Activated CD8-positive, alpha-beta memory T cell treated with anti-CD3 and anti-CD28 coated beads, Interleukin-2, amount 50 U/mL, for 4 hours (primary cell): Measurements from ENCODE around the gene PRPF31.
"Not testable (repeated sequence)": the region's sequence is repeated elsewhere in the genome, so short reads cannot be mapped to it uniquely, and the experiment has no call there.

Experiments
- DNase-seq: peaks from one replicate; pipeline ENCODE4 v3.0.0-alpha.2; 2020

The PRPF31 gene, protein sequence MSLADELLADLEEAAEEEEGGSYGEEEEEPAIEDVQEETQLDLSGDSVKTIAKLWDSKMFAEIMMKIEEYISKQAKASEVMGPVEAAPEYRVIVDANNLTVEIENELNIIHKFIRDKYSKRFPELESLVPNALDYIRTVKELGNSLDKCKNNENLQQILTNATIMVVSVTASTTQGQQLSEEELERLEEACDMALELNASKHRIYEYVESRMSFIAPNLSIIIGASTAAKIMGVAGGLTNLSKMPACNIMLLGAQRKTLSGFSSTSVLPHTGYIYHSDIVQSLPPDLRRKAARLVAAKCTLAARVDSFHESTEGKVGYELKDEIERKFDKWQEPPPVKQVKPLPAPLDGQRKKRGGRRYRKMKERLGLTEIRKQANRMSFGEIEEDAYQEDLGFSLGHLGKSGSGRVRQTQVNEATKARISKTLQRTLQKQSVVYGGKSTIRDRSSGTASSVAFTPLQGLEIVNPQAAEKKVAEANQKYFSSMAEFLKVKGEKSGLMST

DNA sequence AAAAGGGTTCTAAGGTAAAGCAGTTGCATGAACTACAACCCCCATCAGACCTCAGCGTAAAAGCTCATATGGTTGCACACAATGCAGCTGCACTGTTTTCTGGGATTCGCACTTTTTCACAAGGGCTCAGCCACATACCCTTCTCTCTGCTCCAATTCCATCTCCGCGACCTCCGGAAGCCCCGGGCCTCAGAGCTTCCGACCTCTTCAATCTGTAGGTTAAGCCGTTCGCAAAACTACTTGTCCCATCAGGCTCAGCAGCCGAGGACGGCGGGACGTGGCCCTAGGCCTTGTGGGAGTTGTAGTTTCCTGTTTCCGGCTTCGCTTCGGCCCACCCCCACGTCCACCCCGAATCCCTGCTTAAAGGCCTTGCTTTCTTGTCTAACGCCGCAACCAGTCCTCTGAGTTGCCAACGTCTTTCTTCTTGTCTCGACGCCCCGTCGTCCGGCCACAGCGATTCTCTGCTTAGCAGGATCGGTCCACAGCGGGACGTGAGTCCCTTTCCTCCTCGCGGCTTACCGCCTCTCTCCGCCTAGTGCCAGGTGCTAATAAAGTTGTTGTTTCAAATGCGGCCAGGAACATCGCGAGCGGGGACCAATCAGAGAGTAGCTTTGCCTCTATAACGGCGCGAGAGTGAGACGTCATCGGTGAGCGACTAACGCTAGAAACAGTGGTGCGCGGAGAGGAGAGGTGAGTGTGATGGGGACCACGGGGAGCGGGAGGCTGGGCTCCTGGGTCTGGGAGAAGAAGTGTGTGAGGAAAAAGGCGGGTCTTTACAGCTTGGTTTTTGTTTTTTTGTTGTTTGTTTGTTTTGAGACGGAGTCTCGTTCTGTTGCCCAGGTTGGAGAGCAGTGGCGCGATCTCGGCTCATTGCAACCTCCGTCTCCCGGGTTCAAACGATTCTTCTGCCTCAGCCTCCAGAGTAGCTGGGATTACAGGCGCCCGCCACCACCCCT, at the start of gene PRPF31, which contains the start of gene TFPT:
PRPF31 (plus strand) TSS at position 646 of the 955 bp plus-strand sequence. CDS start 2,525 bp downstream, outside the sequence.
TFPT (minus strand) TSS at position 549 of the 955 bp plus-strand sequence; CDS start at position 161, 388 bp downstream.
- peak; percentile 98 for DNase-seq

DNA sequence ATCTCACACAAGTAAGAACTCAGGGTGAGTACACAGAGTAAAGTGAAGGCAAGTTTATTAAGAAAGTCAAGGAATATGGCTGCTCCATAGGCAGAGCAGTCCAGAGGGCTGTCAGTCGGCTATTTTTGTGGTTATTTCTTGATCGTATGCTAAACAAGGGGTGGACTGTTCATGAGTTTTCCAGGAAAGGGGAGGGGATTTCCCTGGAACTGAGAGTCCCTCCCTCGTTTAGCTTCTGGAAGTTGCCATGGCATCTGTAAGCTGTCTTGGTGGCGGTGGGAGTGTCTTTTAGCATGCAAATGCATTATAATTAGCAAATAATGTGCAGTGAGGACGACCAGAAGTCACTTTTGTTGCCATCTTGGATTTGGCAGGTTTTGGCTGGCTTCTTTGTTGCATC, 46.1 kb upstream of the PRPF31 start:
- DNase-seq = no peak

DNA sequence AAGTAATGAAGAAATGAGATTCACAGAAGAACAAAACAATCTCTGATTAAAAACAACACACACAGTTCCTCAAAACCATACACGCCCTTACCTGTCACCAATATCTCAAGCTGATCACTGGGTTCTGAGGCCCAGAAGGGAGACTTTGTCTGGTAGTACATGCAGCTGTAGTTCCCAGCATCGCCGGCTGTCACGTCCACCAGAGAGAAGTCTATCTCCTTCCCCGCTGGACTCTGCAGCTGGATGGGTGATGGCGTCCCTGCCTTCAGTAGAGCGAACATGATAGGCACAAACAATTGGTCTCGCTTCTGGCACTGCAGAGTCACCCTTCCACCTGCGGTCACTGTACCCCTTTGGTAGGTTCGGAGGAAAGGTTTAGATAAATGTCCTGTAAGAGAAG, 41.7 kb upstream of the PRPF31 start:
- no peak for DNase-seq

DNA sequence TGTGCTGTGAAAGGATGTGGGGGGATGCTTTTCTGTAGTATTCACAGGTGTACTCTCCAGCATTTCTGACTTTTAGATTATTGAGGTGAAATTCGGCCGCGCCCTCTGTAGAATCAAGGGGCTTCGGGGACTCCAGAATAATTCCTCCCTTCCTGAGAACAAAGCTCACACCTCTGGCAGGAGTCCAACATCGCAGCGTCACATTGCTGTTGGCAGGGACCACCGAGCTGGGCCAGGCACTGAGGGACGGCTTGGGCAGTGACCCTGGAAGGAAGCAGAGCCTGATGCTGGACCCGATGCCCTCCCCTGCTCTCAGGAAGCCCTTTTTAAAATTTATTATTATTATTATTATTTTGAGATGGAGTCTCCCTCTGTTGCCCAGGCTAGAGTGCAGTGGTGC, 40.7 kb upstream of the PRPF31 start:
- no peak for DNase-seq

DNA sequence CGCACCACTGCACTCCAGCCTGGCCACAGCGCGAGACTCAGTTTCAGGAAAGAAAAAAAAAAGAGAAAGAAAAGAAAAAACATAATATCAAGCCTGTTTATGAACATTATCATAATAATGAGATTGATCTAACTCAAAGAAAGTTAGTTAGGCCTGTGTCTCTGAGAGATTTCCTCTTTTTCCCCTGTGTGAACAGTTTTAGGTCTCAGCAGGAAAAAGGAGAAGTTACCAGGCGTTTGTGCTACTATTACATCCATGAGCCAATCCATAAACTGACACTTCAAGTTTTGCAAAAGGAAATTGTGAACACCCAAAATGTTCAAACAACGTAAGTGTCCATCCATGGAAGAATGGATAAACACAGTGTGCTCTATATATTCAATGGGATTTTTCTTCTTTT, 38.2 kb upstream of the PRPF31 start:
- DNase-seq = no peak

DNA sequence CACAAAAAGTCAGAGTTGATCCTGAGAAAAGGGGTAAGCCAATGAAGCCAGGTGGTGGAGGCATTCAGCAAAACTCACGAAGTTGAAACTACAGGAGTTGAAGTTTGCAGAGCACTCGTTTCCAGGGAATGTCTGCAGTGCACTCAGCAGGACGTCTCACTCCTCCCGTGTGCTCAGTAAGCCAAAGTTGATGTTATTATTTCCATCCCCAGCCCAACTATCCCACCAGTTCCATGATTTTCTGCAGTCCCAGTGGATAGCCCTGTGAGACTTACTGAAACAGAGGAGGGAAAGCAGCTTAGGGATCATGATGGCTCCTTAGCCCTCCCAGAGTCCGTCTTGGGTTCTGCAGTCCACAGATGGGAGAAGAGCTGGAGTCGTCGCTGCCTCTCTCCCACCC, 34.5 kb upstream of the PRPF31 start, which contains the start of gene TARM1:
TARM1 (minus strand) TSS at position 334 of the 400 bp plus-strand sequence; CDS start at position 309, 25 bp downstream.
- DNase-seq = no peak

DNA sequence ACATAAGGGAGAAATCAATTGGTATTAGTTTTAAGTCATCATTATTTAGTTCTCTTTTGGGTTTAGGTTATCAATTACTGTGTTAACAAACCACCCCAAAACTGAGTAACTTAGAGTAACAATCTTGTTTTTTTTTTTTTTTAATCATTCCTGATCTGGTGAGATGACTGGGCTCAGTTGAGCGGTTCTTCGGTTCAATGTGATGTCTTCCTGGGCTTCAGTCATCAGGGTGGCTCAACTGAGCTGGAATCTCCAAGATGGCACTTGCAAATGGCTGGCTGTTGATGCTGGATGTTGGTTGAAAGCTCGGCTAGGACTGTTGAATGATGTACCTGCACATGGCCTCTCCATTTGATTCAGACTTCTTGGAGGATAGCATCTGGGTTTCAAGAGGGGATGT, 31.1 kb upstream of the PRPF31 start:
- DNase-seq = no peak

DNA sequence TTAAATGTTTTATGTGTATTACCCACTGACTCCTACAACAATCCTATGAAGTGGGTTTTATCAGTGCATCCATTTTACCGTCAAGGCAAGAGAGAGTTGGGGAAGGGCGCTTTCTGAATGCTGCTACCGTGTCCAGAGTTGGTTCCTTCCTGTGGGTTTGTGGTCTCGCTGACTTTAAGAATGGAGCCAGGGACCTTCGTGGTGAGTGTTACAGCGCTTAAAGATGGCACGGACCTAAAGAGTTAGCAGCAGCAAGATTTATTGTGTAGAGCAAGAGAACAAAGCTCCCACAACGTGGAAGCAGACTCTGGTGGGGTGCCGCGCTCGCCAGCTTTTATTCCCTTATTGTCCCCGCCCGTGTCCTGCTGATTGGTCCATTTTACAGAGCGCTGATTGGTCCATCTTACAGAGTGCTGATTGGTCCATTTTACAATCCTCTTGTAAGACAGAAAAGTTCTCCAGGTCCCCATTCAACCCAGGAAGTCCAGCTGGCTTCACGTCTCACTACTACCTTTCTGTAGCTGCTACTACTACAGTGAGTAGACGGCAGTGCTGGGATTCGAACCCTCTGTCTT, 21.0 kb upstream of the PRPF31 start:
- no peak for DNase-seq

DNA sequence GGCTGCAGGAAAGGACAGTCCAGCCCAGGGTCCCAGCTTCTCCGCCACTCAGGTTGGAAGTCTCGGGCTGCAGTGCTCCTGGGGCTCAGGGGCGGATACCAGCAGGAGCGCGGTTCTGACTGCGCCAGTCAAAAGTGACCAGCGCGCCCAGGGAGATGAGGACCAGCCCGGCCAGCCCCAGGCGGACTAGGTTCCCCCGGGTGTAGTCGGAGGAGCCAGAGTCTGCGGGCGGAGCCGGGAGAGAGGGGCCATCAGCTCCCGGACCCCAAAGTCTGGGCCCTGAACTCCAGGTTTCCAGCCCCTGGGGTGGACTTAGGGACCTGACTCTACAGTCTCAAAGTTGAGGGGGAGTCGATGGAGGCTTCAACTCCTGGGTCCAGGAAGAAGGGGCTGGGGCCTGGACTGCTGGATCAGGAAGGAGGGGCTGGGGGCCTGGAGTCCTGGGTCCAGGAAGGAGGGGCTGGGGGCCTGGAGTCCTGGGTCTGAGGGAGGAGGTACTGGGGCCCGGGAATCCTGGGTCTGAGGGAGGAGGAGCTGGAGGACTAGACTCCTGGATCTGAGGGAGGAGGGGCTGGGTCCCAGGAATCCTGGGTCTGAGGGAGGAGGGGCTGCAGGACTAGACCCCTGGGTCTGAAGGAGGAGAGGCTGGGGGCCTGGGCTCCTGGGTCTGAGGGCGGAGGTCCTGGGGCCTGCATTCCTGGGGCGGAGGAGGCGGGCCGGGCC, 20.3 kb upstream of the PRPF31 start:
- DNase-seq = no peak

DNA sequence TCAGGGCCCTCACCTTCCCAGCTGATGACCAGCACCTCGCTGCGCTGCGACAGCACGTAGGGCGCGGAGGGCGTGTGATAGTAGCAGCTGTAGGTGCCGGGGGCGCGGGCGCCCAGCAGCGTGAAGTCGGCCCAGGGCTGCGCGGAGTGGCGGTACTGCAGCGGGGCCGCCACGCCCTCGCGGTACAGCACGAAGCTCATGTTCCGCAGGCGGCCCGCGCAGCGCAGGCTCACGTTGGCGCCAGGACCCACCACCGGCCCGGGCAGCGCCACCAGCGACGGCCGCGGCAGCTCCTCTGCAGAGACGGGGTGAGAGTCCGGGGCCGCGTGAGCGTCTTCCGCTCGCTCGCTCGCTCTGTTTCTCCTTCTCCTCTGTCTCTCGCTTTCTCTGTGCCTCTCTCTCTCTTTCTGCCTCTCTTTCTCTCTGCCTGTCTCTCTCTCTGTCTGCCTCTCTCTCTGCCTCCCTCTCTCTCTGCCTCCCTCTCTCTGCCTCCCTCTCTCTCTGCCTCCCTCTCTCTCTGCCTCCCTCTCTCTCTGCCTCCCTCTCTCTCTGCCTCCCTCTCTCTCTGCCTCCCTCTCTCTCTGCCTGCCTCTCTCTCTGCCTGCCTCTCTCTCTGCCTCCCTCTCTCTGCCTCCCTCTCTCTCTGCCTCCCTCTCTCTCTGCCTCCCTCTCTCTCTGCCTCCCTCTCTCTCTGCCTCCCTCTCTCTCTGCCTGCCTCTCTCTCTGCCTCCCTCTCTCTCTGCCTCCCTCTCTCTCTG, 19.5 kb upstream of the PRPF31 start:
- peak; percentile 58 for DNase-seq

DNA sequence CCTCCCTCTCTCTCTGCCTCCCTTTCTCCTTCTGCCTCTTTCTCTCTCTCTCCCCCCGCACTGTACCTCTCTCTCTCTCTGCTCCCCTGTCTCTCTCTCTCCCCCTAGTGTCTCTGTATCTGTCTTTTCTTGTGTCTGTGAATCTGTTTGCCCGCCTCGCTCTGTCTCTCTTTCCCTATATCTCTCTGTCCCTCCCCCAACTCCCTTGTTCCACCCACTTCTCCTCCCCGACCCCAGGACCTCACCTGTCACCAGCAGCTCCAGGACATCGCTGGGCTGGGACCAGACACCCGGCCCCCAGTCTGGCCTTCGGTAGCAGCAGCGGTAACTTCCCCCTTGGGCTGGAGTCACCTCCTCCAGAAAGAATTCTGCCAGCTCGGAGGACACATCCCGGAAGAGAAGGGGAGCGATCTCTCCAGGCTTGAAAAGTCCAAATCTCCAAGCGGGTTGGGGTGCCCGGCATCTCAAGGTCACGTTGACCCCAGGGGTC, 18.9 kb upstream of the PRPF31 start:
- DNase-seq = no peak

DNA sequence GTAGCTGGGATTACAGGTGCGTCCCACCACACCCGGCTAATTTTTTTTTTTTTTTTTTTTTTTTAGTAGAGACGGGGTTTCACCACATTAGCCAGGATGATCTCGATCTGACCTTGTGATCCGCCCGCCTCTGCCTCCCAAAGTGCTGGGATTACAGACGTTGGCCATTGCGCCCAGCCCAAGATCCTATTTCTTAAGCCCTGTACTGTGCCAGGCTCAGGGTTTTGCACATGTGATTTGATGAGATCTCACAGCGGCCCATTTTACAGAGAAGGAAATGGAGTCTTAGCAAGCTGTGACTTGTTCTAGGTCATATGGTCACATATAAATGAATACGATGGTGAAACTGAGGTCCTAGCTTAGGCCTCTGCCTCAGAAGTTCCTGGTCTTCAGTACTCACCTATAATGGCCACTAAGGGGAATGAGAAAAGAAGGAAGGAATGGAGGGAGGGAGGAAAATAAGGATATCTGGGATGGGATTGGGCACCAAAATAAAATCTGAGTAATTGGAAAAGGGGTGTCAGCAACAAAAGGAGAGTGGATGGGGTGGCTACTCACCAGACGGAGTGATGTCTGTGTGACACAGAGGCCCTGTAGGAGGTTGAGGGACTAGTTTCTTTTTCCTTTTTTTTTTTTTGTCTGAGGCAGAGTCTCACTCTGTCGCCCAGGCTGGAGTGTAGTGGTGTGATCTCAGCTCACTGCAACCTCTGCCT, 16.2 kb upstream of the PRPF31 start:
- no peak for DNase-seq

DNA sequence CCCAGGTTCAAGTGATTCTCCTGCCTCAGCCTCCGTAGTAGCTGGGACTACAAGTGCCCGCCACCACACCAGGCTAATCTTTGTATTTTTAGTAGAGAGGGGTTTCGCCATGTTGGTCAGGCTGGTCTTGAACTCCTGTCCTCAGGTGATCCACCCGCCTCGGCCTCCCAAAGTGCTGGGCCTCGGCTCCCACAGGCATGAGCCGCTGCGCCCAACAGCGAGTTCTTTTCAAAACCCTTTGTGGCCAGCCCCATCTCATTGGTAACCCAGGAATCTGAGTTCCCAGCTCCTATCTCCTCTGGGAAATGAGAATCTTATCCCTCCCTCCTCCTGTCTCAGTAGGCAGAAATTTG, 15.7 kb upstream of the PRPF31 start:
- DNase-seq = not testable (repeated sequence)

DNA sequence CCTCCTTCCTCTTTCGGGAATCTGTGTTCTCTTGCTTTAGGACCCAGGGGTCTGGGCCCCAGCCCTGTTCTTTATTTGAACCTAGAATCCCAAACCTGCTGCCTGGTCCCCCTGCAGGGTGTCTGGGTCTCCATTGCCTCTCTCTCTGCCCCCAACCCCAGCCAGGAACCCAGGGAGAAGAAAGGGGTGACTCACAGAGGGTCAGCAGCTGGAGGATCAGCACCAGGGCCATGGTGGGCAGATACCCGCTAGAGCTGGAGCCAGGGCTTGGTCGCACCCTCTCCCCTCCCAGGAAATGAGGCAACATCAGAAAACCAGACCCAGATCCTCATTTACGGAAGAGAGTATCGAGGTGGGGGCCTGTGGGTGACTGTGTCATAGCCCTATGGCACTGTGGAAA, 15.0 kb upstream of the PRPF31 start, which contains the start of gene OSCAR:
OSCAR (minus strand) TSS at position 243 of the 400 bp plus-strand sequence; CDS start at position 232, 11 bp downstream.
- no peak for DNase-seq

DNA sequence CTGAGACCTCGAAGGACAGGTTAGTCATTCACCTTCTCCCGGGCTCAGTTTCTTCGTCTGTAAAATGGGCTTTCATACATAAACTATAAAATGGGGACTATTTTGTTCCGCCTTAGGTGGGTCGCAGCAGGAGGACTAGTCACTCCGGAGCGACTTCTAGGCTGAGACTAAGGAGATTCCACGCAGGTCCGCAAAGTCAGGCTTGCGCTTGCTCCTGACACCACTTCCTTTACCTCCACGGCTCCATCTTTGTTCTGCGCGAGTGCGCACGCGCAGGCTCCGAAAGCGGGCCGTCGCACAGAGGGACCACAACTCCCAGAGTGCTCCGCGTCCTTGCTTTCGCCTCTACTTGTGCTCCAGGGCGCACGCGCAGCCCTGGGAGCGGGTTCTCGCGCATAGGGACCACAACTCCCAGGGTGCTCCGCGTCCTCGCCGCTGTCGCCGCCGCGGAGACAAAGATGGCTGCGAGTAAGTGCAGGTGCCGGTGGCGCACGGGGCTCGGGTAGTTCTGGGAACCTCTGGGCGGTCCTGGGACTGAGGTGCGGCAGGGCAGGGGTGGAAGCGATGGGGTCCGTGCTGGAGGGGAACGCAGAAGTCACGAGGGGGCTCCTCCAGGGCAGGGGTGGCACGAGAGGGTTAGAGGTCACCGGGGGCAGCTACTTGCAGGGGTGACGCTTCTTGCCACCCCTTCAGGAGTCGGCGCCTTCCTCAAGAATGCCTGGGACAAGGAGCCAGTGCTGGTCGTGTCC, 13.0 kb upstream of the PRPF31 start, which contains the start of gene NDUFA3:
NDUFA3 (plus strand) TSS at position 435 of the 749 bp plus-strand sequence; CDS start at position 459, 24 bp downstream.
- DNase-seq = peak; percentile 95

DNA sequence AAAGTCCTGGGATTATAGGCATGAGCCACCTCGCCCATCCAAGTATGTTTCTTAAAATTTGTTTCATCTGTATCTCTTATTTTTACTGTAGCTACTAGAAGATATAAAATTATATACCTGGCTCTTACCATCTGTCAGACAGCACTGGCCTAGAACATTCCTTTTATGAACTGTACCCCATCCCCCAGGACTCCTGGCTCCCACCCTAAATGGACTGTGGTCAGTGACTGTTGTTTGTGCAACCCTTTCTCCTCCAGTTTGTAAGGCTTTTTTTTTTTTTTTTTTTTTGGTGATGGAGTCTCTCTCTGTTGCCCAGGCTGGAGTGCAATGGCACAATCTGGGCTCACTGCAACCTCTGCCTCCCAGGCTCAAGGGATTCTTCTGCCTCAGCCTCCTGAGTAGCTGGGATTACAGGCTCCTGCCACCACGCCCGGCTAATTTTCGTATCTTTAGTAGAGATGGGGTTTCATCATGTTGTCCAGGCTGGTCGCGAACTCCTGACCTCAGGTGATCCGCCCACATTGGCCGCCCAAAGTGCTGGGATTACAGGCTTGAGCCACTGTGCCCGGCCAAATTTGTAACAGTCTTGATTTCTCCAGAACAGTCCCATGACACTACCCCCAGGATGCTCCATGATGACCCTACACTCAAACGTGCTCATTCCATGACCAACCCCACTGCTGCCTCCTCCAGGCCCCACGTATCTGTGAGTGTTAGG, 10.4 kb upstream of the PRPF31 start:
- DNase-seq = no peak

DNA sequence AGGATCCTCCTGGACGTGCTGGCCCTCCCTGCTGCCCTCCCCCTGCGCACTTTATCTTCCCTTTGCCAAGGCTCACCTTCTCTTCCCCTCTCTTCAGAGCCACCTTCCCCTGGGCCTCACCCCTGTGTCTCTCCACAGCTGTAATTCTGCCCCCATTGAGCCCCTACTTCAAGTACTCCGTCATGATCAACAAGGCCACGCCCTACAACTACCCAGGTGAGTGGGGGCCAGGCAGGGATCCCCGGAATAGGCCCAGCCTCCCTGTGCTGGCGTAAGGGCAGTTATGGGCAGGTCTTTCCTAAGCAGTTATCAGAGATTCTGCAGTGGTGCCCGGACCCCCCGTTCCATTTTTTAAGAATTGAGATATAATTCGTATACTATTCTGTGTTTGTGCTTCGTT, 9.8 kb upstream of the PRPF31 start:
- no peak for DNase-seq

DNA sequence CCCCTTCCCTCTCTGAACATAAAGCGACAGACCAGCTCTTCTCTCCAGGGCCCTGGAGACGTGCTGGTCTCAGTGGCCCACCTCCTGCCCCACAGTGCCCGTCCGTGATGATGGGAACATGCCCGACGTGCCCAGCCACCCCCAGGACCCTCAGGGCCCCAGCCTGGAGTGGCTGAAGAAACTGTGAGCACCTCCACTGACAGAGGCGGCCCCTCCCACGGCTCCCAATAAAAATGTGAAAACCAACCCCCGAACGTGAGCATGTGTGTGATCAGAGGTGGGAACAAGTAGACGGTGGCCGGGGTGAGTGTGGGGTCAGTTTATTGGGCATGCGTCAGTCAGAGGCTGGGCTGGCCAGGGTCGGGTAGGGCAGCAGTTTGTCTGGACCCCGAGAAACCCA, 8.8 kb upstream of the PRPF31 start:
- peak; percentile 13 for DNase-seq
